Transverse colon (tissue), 4 donors: ENCODE results near the gene CARD19. TPM values are rescaled to one million over a fixed set of nuclear protein-coding genes. Genes with fewer than 3 reads are reported as not detected.

Experiments used
- DNase-seq: peaks from one replicate; pipeline ENCODE4 v3.0.0-alpha.2; 2019
- H3K27ac ChIP-seq, 4 donors: fragments of 200-600 bp; sonication (generic); 2 replicates each; pipeline ENCODE4 v1.5.1; 2016 to 2018; ENCODE audit warnings: inconsistent platforms in 4 of 4
- H3K27me3 ChIP-seq: fragments of 200-600 bp; sonication (generic); 2 replicates; pipeline ENCODE4 v1.5.1; 2017; ENCODE audit warnings: inconsistent platforms
- H3K36me3 ChIP-seq, 4 donors: fragments of 200-600 bp; sonication (generic); 2 replicates each; pipeline ENCODE4 v1.5.1; 2017 to 2019; ENCODE audit warnings: inconsistent platforms in 4 of 4
- H3K4me1 ChIP-seq, 4 donors: fragments of 200-600 bp; sonication (generic); 2 replicates each; pipeline ENCODE4 v1.5.1; 2017 to 2020; ENCODE audit warnings: inconsistent platforms in 4 of 4
- H3K4me3 ChIP-seq, 4 donors: fragments of 200-600 bp; sonication (generic); 1 replicate in 1 of 4; 2 replicates in 3 of 4; pipeline versions ENCODE4 v1.5.1 to v1.6.1; 2017 to 2019; ENCODE audit warnings: inconsistent platforms in 4 of 4
- H3K9me3 ChIP-seq, 2 donors: fragments of 200-600 bp; sonication (generic); 2 replicates each; pipeline ENCODE4 v1.5.1; 2017 to 2019; ENCODE audit warnings: inconsistent platforms in 2 of 2
- CTCF ChIP-seq, 5 experiments: fragments of 200-600 bp in 3 of 5; fragments of 450-650 bp in 2 of 5; sonication (generic) in 3 of 5; IDR thresholded peaks; 1 replicate in 2 of 5; 2 replicates in 3 of 5; pipeline ENCODE4 v1.5.1; 2016 to 2017; ENCODE audit warnings: antibody characterized with exemption in 5 of 5, inconsistent platforms in 3 of 5, mild to moderate bottlenecking in 2 of 5, moderate library complexity in 1 of 5
- EP300 ChIP-seq: sonication (generic); formaldehyde crosslinking; IDR thresholded peaks from one replicate; pipeline ENCODE4 v1.6.1; 2017; ENCODE audit warnings: antibody characterized with exemption, low read depth
- POLR2A ChIP-seq: fragments of 450-650 bp; IDR thresholded peaks from one replicate; pipeline ENCODE4 v1.6.1; 2016; ENCODE audit warnings: antibody characterized with exemption, mild to moderate bottlenecking, moderate library complexity
- POLR2AphosphoS5 ChIP-seq, 3 donors: sonication (generic); formaldehyde crosslinking; IDR thresholded peaks; one replicate each; pipeline ENCODE4 v1.6.1; 2016; ENCODE audit warnings: antibody characterized with exemption in 3 of 3
- WGBS, 2 donors: methylation state at CpG; one replicate each; pipeline ENCODE4 v1.1.5; 2018; ENCODE audit warnings: low coverage in 1 of 2; 5-methylcytosine and 5-hydroxymethylcytosine counted together
- in situ Hi-C, 4 donors: fragments of 200-750 bp; cut with MboI; loops; one replicate each; pipeline versions ENCODE4 v1.15.0 to v1.15.1; 2017; ENCODE audit warnings: low sequenced_read_pairs in 3 of 4, low pct_ligation_motif_present in 1 of 4, low pct_unique_long_range_greater_than_20kb in 1 of 4
- intact Hi-C: fragments of 100-400 bp; cut with DNase I; formaldehyde crosslinking; loops from one replicate; pipeline ENCODE4 v1.15.1; 2023; ENCODE audit warnings: low total_unique reads
- total RNA-seq, 4 donors: library from RNA; depleted of rRNA; stranded (reverse); fragments of >200 nt; gene quantifications; one replicate each; pipeline ENCODE4 v1.1.0, GENCODE V29; 2016

CARD19 gene
- total RNA-seq, 4 donors from 2014 or later = 16.3 to 105 (median 88.2) TPM

- H3K4me1 ChIP-seq = peaks cover 9 to 50% (median 21%) of the 10 kb centered on the region in 4 donors
- in situ Hi-C loops = no loop called here
- H3K27ac ChIP-seq = peak overlapping the region; percentile 63 to 81 (median 74)
- peak; percentile 43 for DNase-seq
- H3K36me3 ChIP-seq = no peaks in the 10 kb centered on the region
- intact Hi-C loops = no loop called here
- WGBS, 2 donors = 16% methylated on average over 52 of the region's 53 CpGs; no CpG with 5 or more reads in 1 of the 2 donors
- no peaks in the 10 kb centered on the region for H3K27me3 ChIP-seq
- peak overlapping the region; percentile 21 to 61 (median 44) for H3K4me3 ChIP-seq
- no peak for TF ChIP-seq POLR2AphosphoS5 (IDR thresholded peaks at IDR 0.05)
- H3K9me3 ChIP-seq = no peaks in the 10 kb centered on the region
Observed at GRCh38 chr9:93059011-93059714, 36.9 kb upstream of the CARD19 start.

GRCh38 chr9:93059715-93060578, 36.1 kb upstream of the CARD19 start:
- WGBS, 2 donors = 78% methylated on average over 3 of the region's 7 CpGs; no CpG with 5 or more reads in 1 of the 2 donors
- in situ Hi-C loops = no loop called here
- Histone ChIP-seq H3K27me3 (no peaks in the 10 kb centered on the region), H3K27ac (peak overlapping the region; percentile 63 to 81 (median 74)), H3K36me3 (no peaks in the 10 kb centered on the region), H3K4me3 (peak overlapping the region in 2 of 4 donors; percentile 60 to 61), H3K4me1 (peaks cover 9 to 50% (median 21%) of the 10 kb centered on the region in 4 donors), H3K9me3 (no peaks in the 10 kb centered on the region)
- DNase-seq = no peak
- intact Hi-C loops = no loop called here
- TF ChIP-seq CTCF (IDR thresholded peaks at IDR 0.05) (no peak), POLR2AphosphoS5 (IDR thresholded peaks at IDR 0.05) (no peak), POLR2A (no peak), EP300 (no peak)

- H3K9me3 ChIP-seq = no peaks in the 10 kb centered on the region
- no peak for DNase-seq
- no peaks in the 10 kb centered on the region for H3K27me3 ChIP-seq
- in situ Hi-C loops (no loop called here), intact Hi-C loops (no loop called here)
- H3K27ac ChIP-seq = peak overlapping the region in 3 of 4 donors; percentile 20 to 47 (median 30)
- TF ChIP-seq EP300 = no peak
- TF ChIP-seq POLR2AphosphoS5 (IDR thresholded peaks at IDR 0.05) = no peak
- no peak for TF ChIP-seq POLR2A
- no peak for TF ChIP-seq CTCF (IDR thresholded peaks at IDR 0.05)
- peaks cover 9 to 50% (median 21%) of the 10 kb centered on the region in 4 donors for H3K4me1 ChIP-seq
- no peak overlapping the region for H3K4me3 ChIP-seq
- 53 to 100% methylated on average over 1 to 8 of the region's 8 CpGs for WGBS, 2 donors
- no peaks in the 10 kb centered on the region for H3K36me3 ChIP-seq
Observed at GRCh38 chr9:93060746-93061259, 35.2 kb upstream of the CARD19 start.

GRCh38 chr9:93061260-93061751, 34.7 kb upstream of the CARD19 start:
- TF ChIP-seq POLR2A = no peak
- no peak for TF ChIP-seq POLR2AphosphoS5 (IDR thresholded peaks at IDR 0.05)
- no peak for TF ChIP-seq EP300
- TF ChIP-seq CTCF (IDR thresholded peaks at IDR 0.05) = no peak
- in situ Hi-C loops (no loop called here), intact Hi-C loops (no loop called here)
- H3K27ac ChIP-seq = peak overlapping the region; percentile 7 to 47 (median 25)
- no peak for DNase-seq
- H3K36me3 ChIP-seq = no peaks in the 10 kb centered on the region
- H3K4me1 ChIP-seq = peaks cover 9 to 50% (median 21%) of the 10 kb centered on the region in 4 donors
- no peaks in the 10 kb centered on the region for H3K9me3 ChIP-seq
- H3K27me3 ChIP-seq = no peaks in the 10 kb centered on the region
- no peak overlapping the region for H3K4me3 ChIP-seq
- WGBS, 2 donors = 72% methylated on average over 4 of the region's 4 CpGs; no CpG with 5 or more reads in 1 of the 2 donors
